Coronary artery (tissue), 2 donors: ENCODE measurements around the gene CD209.
A peak's percentile ranks its signal among the peaks of the same experiment; 100 is the strongest.
"Not testable (repeated sequence)": the region's sequence is repeated elsewhere in the genome, so short reads cannot be mapped to it uniquely, and the experiment has no call there.

ENCODE experiments used
- DNase-seq: peaks from one replicate; pipeline ENCODE4 v3.0.0-alpha.2; 2017; ENCODE audit warnings: low spot score
- H3K27ac ChIP-seq, 2 donors: fragments of 200-600 bp; sonication (generic); one replicate each; pipeline ENCODE4 v1.5.1; 2016 to 2019
- H3K4me3 ChIP-seq: fragments of 200-600 bp; sonication (generic); 2 replicates; pipeline ENCODE4 v1.5.1; 2016; ENCODE audit warnings: mild to moderate bottlenecking, moderate library complexity
- TF ChIP-seq, protein P1 (sequence below): fragments of 200-600 bp; sonication (generic); IDR thresholded peaks from one replicate; pipeline ENCODE4 v1.5.1; 2019; ENCODE audit warnings: antibody characterized with exemption

The CD209 gene

DNA sequence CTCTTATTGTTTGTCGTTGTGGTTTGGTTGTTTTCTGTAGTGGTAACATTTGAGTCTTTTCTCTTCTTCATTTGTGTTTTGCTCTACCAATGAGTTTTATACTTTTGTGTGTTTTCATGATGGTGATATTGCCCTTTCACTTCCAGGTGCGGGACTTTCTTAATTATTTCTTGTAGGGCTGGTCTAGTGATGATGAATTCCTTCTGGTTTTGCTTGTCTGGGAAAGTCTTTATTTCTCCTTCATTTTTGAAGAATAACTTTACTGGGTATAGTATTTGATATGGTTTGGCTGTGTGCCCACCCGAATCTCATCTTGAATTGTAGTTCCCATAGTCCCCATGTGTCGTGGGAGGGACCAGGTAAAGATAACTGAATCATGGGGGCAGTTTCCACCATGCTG is 8.9 kb upstream of the CD209 start:
- no peak overlapping the region for H3K4me3 ChIP-seq
- DNase-seq: no peak
- no peak overlapping the region for H3K27ac ChIP-seq
- TF ChIP-seq, protein P1, sequence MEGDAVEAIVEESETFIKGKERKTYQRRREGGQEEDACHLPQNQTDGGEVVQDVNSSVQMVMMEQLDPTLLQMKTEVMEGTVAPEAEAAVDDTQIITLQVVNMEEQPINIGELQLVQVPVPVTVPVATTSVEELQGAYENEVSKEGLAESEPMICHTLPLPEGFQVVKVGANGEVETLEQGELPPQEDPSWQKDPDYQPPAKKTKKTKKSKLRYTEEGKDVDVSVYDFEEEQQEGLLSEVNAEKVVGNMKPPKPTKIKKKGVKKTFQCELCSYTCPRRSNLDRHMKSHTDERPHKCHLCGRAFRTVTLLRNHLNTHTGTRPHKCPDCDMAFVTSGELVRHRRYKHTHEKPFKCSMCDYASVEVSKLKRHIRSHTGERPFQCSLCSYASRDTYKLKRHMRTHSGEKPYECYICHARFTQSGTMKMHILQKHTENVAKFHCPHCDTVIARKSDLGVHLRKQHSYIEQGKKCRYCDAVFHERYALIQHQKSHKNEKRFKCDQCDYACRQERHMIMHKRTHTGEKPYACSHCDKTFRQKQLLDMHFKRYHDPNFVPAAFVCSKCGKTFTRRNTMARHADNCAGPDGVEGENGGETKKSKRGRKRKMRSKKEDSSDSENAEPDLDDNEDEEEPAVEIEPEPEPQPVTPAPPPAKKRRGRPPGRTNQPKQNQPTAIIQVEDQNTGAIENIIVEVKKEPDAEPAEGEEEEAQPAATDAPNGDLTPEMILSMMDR: no peak

DNA sequence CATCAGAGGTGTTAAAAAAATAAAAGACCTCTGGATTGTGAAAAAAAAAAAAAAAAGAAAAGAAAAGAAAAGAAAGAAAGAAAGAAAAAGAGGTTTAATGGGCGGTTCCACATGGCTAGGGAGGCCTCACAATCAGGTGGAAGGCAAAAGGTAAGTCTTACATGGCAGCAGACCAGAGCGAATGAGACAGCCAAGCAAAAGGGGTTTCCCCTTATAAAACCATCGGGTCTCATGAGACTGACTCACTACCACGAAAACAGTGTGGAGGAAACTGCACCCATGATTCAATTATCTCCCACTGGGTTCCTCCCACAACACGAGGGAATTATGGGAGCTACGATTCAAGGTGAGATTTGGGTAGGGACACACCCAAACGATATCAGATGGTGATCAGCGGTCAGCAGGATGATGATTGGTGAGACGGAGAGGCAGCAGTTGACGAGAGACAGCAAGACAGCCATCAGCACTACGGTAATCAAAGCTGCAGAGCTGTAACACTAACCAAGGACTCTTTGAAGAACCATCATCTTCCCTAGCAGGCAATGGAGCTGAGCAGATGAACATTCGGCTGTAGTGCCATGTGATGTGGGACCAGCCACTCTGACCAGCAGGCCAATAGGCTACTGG is 3.9 kb upstream of the CD209 start:
- Histone ChIP-seq H3K27ac (no peak overlapping the region), H3K4me3 (no peak overlapping the region)
- no peak for DNase-seq
- TF ChIP-seq, protein P1: no peak

DNA sequence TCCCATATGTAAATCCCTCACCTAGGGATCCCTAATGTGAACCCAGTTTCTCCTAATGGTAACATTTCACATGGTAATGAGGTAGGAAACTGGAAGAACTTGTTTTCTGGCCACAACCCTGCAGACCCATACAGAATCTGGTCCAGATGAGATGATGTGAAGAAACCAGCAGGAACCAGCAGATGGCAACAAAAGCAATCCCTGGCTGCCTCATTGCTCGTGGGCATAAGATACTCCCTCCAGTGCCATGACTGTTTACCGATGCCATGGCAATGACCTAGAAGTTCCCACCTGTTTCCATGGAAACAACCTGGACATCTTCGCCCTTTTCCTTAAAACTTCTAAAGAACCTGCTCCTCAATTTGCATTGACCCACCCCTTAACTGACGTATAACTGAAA is 1.4 kb upstream of the CD209 start:
- no peak overlapping the region for H3K27ac ChIP-seq
- TF ChIP-seq, protein P1: no peak
- DNase-seq: no peak

DNA sequence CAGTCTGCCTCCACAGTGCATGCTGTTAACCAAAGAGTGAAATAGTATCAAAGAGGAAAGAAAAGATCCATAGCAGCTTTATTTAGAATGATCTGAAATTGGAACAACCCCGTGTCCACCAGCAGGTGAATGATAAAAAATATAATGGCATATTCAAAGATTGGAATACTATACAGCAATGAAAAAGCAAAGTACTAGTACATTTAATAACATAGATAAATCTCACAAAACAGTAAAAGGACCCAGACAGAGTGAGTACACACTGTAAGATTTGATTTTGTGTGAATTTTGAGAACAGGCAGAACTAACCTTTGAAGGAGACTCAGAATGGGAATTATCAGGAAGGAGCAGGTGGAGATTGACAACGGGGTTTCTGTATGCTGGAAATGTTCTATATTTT is 837 bp upstream of the CD209 start:
- no peak for DNase-seq
- Histone ChIP-seq H3K4me3 (no peak overlapping the region), H3K27ac (no peak overlapping the region)
- TF ChIP-seq, protein P1: no peak

More for the DNA sequence above, 1.4 kb upstream of the CD209 start:
- no peak overlapping the region for H3K4me3 ChIP-seq

DNA sequence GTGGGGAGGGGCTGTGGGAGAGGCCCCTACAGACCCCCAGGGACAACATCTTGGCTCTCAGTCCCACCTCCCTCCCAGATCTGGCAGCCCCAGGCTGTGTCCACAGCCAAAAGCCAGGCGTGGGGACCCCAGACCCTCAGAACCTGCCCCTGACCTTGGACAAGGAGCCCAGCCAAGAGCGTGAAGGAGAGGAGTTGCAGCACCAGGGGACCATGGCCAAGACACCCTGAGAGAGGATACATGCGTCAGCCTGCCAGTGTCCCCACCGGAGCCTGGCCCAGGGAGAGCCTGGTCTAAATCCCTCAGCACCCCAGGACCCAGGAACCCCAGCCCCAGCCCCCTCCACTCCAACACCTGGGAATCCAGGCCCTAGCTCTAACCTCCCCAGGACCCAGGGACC is 1.0 kb downstream of the CD209 start:
- H3K27ac ChIP-seq: peak overlapping the region in 1 of 2 donors; percentile 22
- not testable (repeated sequence) for H3K4me3 ChIP-seq, DNase-seq

DNA sequence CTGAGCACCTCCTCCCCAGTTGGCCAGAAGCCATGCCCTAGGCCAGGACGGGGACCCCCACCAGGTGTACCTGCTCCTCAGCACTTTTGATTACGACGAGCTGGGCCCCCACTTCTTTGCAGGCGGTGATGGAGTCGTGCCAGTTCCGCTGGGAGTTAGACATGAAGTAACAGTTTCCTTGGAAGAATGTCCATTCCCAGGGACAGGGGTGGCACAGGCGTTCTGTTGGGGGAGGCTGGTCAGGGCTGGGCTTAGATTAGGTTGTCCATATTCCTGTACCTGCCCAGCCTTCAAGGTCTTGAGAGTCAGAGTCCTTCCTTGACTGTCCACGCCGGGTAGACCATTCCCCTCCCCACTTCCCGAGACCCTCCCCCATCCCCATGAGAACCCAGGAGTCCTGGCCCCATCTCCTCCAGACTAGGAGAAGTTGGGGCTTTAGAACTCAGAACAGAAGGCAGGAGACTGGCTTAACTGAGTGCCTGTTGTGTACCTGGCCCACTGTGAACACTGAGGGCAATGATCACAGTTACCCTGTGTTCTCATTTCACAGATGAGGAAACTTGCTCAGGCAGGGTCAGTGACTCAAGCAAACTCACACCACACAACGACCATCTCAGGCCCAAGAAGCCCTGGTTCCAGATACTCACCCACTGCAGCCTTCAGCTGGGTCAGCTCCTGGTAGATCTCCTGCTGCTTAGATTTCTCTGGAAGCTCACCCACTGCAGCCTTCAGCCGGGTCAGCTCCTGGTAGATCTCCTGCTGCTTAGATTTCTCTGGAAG is 2.3 kb downstream of the CD209 start:
- Histone ChIP-seq H3K27ac (no peak overlapping the region), H3K4me3 (no peak overlapping the region)
- DNase-seq: no peak
- TF ChIP-seq, protein P1: no peak

DNA sequence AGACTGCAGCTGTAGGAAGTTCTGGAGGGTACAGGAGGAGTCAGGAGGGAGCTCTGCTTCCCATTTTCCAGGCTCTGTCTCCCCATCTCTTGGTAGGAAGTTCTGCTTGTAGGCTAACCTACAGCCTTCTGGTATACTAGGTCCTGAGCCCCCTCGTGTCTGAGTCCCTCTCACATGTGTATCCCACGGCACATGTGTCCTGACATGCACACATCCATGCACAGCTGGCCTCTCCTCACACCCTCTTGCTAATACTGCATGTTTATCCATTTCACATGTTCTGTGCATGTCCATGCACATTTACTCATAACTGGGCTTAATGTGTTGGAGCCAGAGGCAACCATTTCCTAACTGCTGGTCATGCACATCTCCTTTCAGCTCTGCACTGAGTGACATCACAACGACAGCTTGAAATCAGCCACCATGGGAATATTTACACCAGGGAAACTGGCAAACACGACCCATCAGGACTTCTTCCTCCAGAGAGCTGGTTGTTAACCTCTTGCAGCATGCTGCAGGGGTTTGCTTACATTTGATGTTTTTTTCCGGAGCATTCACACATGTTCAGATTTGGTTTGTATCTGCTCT is 3.0 kb downstream of the CD209 start:
- DNase-seq: no peak
- Histone ChIP-seq H3K27ac (no peak overlapping the region), H3K4me3 (no peak overlapping the region)
- TF ChIP-seq, protein P1: no peak
